Measurements from ENCODE around the gene NFKB2.

GRCh38 chr10:102408728-102409603, 13.5 kb downstream of the NFKB2 start:
- TF ChIP-seq CTCF (IDR thresholded peaks at IDR 0.05; ENCODE audit: poor library complexity, severe bottlenecking), result no peak
- TF ChIP-seq RAD21 (conservative IDR thresholded peaks at IDR 0.05), result no peak
- no peak for TF ChIP-seq EZH2 (IDR thresholded peaks at IDR 0.05; ENCODE audit: borderline replicate concordance, insufficient read depth, low read length, poor library complexity, severe bottlenecking)
- TF ChIP-seq POLR2AphosphoS5 (IDR thresholded peaks at IDR 0.05), result peak; percentile 13
- no peak for TF ChIP-seq REST (IDR thresholded peaks at IDR 0.05; ENCODE audit: borderline replicate concordance)
- TF ChIP-seq MXI1 (conservative IDR thresholded peaks at IDR 0.05; ENCODE audit: poor library complexity, severe bottlenecking), result no peak
